ENCODE measurements around the gene SERAC1. TPM values are rescaled to one million over a fixed set of nuclear protein-coding genes. Genes with fewer than 3 reads are reported as not detected.

Gene SERAC1
- total and polyA plus RNA-seq, 2 donors from 2014 or later = 5.8 to 6.7 TPM

DNA sequence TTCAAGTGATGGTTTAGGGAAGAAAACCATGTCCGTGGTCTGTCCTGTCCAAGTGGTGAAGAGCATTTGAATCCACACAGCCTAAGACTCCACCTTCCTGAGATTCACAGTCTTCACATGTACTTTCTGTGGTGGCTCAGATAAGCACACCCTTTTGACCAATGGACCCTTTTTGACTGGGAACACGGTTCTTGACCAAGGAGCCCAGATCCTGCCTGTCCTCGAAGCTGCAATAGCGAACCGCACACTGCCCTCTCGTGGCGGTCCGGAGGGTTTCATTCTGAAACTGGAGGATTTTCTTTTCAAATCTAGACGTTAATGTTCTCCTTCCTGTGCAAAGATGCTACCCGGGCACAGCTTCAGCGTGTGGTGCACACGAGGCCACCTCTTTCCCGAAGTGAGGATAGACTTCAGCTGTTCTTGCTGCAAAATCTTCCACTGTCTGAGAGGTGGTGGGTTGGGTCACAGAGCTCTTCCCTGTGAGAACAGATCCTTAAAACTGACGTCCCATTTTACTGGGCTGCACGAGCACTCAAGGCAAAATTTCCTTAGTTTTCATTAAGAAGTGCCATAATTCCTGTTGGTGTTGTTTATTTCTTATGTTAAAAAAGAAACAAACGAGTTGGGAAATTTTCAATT is 95.9 kb downstream of the SERAC1 start:
- no peak overlapping the region for H3K9ac ChIP-seq (ENCODE audit: low read length in 3 of 3)
- no peaks in the 10 kb centered on the region for H3K9me3 ChIP-seq (ENCODE audit: control insufficient read depth in 2 of 3, insufficient read depth in 1 of 3, low read length in 3 of 3)
- TF ChIP-seq CTCF (IDR thresholded peaks at IDR 0.05; ENCODE audit: borderline replicate concordance, extremely low read depth, insufficient read depth) = peak; percentile 89
- DNase-seq (peak; percentile 69 to 89 (median 76)), FAIRE-seq (peak; percentile 70)
- intact Hi-C loops (cut with DNase I) = no loop called here
- H3K36me3 ChIP-seq (ENCODE audit: control insufficient read depth in 2 of 3, insufficient read depth in 3 of 3, low read length in 3 of 3) = peaks cover 0 to 5% (median 0%) of the 10 kb centered on the region in 3 donors
- H3K27ac ChIP-seq (ENCODE audit: low read depth in 2 of 2, low read length in 2 of 2) = no peak overlapping the region
- H3K4me1 ChIP-seq (ENCODE audit: control insufficient read depth in 2 of 3, insufficient read depth in 2 of 3, low read depth in 1 of 3, low read length in 3 of 3) = peaks cover 0 to 6% (median 0%) of the 10 kb centered on the region in 3 donors
- H3K27me3 ChIP-seq (ENCODE audit: control insufficient read depth, insufficient read depth, low read length) = no peaks in the 10 kb centered on the region
- no peak overlapping the region for H3K4me3 ChIP-seq (ENCODE audit: low read length in 3 of 3)

GRCh38 chr6:158071121-158072082 is 96.7 kb downstream of the SERAC1 start:
- H3K4me3 ChIP-seq (ENCODE audit: low read length in 3 of 3) = no peak overlapping the region
- DNase-seq (peak in 1 of 5 donors; percentile 73), FAIRE-seq (no peak)
- H3K27me3 ChIP-seq (ENCODE audit: control insufficient read depth, insufficient read depth, low read length) = no peaks in the 10 kb centered on the region
- peaks cover 0 to 3% (median 0%) of the 10 kb centered on the region in 3 donors for H3K36me3 ChIP-seq (ENCODE audit: control insufficient read depth in 2 of 3, insufficient read depth in 3 of 3, low read length in 3 of 3)
- no peak for TF ChIP-seq CTCF (IDR thresholded peaks at IDR 0.05; ENCODE audit: borderline replicate concordance, extremely low read depth, insufficient read depth)
- H3K4me1 ChIP-seq (ENCODE audit: control insufficient read depth in 2 of 3, insufficient read depth in 2 of 3, low read depth in 1 of 3, low read length in 3 of 3) = peaks cover 0 to 6% (median 0%) of the 10 kb centered on the region in 3 donors
- H3K27ac ChIP-seq (ENCODE audit: low read depth in 2 of 2, low read length in 2 of 2) = no peak overlapping the region
- H3K9ac ChIP-seq (ENCODE audit: low read length in 3 of 3) = no peak overlapping the region
- intact Hi-C loops (cut with DNase I) = no loop called here
- H3K9me3 ChIP-seq (ENCODE audit: control insufficient read depth in 2 of 3, insufficient read depth in 1 of 3, low read length in 3 of 3) = no peaks in the 10 kb centered on the region

DNA sequence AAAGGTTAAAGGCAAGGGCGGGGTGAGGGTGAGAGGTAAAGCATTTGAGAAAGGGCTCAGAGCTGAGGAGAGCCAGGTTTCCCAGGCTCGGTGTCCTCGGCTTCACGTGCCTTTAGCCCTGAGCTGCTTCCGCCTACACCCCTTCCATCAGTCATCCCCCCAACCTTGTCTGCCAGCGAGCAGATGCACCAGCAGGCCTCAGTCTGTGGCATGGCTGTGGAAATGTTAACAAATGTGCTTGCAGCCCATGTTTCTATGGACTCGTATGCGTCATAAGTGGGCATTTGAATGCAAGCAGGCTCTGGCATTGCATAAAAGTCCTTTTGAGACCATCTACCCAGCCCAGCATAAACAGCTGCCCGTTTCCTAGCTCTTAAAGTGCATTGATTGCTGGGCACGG is 97.5 kb downstream of the SERAC1 start:
- TF ChIP-seq CTCF (IDR thresholded peaks at IDR 0.05; ENCODE audit: borderline replicate concordance, extremely low read depth, insufficient read depth) = no peak
- DNase-seq = peak in 1 of 5 donors; percentile 44
- intact Hi-C loops (cut with DNase I) = no loop called here
- H3K27me3 ChIP-seq (ENCODE audit: control insufficient read depth, insufficient read depth, low read length) = no peaks in the 10 kb centered on the region
- peaks cover 0 to 3% (median 0%) of the 10 kb centered on the region in 3 donors for H3K36me3 ChIP-seq (ENCODE audit: control insufficient read depth in 2 of 3, insufficient read depth in 3 of 3, low read length in 3 of 3)
- no peaks in the 10 kb centered on the region for H3K9me3 ChIP-seq (ENCODE audit: control insufficient read depth in 2 of 3, insufficient read depth in 1 of 3, low read length in 3 of 3)
- no peak for FAIRE-seq
- H3K4me3 ChIP-seq (ENCODE audit: low read length in 3 of 3) = no peak overlapping the region
- no peak overlapping the region for H3K27ac ChIP-seq (ENCODE audit: low read depth in 2 of 2, low read length in 2 of 2)
- no peak overlapping the region for H3K9ac ChIP-seq (ENCODE audit: low read length in 3 of 3)
- H3K4me1 ChIP-seq (ENCODE audit: control insufficient read depth in 2 of 3, insufficient read depth in 2 of 3, low read depth in 1 of 3, low read length in 3 of 3) = peaks cover 0 to 6% (median 0%) of the 10 kb centered on the region in 3 donors

All from kidney (tissue), 14 donors.